Medulla oblongata (tissue), 1 donor: ENCODE data around the gene SH3BP5L.

Experiments
- DNase-seq: peaks from one replicate; pipeline ENCODE4 v3.0.0-alpha.2; 2015; ENCODE audit errors: extremely low spot score

The SH3BP5L gene

GRCh38 chr1:248825573-248825908 is 174 bp downstream of the SH3BP5L start:
- no peak for DNase-seq

DNA sequence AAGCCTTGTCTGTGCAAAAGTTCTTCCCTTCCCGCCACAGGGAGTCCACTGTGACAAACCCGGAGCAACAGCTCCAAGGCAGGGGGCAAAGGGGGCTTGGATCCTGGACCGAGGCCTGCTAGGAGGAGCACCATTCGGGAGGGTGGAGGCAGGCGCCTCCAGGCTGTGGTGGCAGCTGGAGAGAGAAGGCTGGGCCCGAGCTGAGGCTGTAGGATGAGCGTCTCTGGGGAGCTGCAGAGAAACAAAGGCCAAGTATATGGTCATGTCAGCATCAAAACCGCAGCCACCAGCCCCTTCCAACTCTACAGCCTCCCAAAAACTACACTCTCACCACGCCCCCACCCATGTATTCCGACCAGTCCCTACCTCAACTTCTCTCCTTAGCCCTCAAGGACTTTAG is 579 bp downstream of the SH3BP5L start:
- no peak for DNase-seq

DNA sequence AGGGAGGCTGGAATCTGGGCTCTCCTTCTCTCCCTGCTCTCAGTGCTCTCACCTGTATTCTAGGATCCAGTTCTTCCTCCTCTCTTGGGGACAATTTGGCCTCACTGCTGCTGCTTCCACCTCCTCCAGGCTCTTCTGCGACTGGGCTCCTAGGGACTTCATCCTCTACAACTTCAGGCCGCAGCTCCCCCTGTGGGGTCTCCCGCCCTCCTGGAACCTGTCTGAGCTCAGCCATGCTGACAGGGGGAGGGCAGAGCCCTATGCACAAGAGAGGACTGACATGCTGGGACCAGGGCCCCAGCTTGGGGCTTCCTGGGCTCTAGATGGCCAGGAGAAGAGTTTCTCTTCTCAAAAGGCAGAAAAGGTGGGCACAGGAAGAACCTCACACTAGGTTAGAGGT is 1.0 kb downstream of the SH3BP5L start:
- no peak for DNase-seq

DNA sequence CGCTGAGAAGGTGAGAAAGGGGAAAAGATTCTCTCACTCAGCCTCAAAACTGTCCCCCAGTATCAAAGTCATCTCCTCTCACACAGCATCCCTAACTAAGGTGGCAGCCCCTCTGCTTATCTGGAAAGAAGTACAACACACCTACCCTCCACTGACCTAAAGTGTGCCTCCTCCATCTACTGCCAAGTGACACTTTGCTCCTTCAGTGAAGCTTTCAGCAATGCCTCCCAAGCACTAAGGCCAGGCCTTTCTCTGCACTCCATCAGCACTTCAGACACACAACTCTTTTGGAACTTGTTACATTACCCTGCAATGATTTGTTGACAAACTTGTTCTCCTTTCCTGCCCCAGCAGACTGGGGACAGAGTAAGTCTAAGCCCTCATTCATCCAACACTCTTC is 1.4 kb downstream of the SH3BP5L start:
- no peak for DNase-seq

DNA sequence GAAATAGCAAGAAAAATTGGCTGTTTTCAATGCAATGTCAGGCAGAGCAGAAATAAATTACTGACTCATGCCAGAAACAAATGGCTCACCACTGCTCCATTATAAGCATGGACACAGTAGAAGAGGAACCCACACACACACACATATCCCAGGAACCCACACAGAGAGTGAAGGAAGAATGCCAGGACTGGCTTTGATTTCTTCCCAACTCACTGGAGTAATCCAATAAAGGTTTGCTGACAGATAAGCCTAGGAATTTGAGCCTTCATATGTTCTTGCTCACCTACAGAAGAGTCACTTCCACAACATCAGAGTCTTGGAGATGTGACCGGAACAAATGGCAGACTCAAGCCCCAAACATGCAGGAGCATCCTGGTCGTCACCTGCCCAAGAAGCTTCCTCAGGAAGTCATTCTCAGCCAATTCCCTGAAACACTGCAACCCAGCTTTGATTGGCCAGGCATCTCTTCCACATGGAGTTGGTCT is 2.2 kb downstream of the SH3BP5L start:
- DNase-seq: no peak

DNA sequence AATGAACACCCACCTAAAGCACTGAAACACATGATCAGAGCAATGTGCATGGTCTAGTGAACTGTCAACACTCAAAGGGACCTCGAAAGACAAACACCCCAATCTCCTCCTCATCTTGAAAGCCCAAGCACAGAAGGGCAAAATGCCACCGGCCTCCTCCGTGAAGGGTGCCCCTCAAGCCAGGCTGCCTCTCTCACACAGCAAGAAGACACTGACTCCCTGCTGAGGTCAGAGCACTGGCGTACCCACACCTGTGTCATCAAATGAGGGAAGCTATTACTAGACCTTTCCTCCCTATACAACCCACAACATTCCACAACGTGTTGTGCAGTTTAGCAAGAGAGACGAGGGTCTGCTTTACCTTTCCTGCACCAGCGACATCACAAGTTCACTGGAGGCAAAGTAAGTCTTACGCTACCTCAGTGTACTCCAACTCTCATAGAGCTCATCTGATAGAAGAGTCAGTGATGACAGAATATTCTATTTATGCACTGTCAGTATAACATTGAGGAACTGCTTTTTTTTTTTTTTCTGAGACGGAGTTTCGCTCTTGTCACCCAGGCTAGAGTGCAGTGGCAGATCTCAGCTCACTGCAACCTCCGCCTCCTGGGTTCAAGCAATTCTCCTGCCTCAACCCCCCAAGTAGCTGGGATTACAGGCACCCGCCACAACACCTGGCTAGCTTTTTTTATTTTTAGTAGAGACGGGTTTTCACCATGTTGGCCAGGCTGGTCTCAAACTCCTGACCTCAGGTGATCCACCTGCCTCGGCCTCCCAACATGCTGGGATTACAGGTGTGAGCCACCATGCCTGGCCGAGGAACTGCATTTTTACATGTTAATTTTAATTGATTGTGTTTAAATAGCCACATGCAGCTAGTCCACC is 3.3 kb downstream of the SH3BP5L start:
- no peak for DNase-seq

DNA sequence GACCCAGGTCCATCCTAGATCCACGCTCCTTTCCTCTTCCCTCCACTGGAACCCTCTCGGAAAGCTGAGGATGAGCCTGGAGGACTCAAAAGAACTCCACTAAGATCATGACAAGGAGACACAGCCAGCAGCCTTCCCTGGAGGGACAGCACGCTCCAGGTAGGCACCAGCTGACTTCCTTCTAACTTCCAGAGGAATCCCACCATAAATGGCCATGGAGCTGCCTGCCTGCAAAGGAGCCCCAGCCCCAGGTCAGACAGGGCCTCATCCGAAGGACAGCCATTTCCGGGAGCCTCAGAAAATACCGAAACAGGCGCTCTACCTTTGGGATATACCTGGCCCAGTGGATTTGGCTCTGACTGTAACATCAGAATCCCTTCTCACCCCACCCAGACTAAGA is 4.1 kb downstream of the SH3BP5L start:
- DNase-seq: no peak

DNA sequence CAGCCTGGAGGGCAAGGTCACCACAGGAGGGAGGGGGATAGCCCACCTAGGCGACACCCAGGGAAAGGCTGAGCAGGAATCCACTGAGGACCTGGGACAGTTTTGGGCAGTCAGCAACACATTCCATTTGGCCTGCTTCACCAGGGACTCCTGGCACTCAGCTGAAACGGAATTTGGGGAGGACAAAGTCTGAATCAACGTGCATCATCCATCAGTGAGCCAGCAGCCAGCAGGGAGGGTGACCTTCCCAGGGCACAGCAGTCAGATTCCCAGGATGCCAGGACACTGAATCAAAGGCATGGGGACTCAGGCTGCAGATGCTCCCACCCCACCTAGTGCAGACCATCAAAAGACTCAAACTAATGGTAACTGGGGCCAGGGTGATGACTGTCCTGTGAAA is 4.6 kb downstream of the SH3BP5L start:
- no peak for DNase-seq

- DNase-seq: no peak
These were observed 5.6 kb downstream of the SH3BP5L start for GRCh38 chr1:248820041-248820585.

DNA sequence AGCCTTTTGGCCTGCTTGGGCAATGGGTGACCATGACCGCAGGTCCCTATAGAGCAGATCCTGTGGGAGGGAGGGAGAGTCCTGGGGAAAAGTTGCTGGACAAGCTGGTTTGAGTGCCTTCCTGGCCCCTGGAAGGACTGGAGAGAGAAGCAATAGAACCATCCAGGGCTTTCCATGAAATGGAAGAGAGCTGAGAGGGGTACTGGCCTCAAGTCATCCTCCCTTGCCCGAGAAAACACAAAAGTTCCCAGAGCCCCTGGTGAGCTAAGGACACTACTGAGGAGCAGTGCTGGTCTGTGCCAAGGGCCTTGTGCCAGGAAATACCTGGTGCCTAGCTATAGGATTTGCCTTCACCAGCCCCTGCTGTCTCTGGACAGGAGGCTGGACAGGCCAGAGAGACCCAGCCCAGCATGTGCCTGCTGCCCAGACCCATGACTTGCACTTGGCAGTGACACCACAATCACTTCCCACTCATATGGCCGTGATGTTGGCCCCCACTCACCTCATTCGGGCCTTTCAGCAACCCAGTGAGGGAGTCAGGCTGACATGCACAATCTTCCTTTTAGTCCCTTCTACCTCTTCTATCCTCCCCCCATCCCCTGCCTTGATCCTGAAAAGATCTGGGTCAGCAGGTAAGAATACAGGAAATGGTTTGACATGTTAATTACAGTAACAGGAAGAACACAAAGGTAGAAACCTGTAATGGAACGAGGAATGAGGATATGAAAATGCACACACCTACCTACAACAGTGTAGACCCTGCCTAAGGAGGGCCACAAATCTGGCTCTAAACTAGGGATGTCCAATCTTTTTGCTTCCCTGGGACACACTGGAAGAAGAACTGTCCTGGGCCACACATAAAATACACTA is 7.0 kb downstream of the SH3BP5L start:
- DNase-seq: no peak

DNA sequence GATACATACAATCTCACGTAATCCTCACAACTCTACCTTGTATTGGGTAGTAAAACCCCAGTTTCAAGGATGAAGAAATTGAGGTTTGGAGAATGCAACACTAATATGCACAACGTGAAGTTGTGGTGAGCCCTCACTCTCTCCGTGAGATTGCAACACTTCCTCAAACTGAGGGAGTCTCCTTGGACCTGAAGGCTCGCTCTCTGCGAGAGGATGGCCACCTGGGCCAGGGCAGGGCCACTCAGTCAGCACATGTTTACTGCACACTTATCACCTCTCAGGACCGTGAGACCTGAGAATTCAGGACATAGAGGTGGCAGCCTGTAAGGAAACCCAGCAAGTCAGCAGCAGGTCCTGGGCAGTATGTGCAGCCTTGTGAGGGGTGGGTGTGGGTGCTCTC is 8.7 kb downstream of the SH3BP5L start:
- no peak for DNase-seq

DNA sequence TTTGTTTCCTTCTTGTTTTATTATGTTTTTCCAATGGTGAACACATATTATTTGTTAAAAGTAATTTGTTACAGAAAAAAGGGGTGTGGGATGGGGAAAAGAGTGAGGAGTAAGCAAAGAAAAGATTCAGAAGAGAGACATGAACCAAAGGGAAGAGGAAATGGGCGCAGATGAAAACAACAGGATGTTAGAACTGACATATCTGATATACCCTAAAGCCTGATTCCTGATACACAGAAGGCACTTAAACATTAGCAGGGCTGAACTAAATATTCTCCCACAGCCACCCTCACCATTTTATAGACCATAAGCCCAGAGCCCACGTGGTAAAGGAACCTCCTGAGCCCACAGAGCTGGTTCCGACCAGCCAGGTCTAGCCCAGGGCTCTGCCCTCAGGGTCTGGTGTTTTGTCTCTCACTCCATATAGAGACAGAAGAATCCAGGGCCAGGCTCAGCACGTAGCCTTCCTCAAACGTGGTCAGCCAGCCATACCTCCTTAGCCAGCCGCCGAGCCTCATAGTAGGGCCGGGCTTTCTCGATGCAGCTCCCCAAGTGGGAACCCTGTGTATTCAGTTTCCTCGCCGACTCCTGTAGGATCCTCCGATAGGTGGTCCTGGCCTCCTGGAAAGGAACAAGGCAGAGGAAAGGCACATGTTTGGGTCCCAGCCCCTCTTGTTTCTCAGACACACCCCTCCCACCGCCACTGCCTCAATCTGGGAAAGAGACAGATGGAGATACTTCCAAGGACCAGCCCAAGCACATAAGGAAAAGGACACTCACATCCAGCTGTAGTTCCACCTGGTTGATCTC is 9.5 kb downstream of the SH3BP5L start:
- DNase-seq: no peak

DNA sequence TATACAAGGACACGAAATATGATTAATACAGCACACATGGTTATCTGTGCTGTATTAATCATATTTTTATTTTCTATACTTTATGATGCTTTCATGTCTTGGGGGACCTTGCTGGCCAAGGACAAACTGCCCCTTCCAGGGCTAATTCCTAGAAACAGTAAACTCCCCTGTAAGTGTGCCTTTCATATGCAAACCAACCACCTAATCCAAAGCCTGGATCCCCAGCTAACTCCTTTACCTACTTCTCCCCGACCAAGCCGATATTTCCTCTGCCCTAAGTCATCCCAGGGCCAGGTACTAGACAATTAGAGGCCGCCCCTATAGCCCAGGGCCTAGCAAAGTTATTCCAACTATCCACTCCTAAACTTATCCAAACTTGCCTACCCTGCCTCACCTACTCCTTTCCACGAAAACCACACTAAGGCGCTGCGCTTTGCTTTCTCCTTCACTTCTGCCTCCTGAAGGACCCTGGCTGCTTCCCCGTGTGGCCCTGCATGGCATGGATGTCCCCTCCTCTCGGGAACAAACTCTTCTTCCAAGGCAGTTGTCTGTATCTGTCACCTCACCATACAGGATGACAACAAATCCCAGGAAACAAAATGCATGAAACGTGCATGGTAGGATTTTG is 10.2 kb downstream of the SH3BP5L start:
- no peak for DNase-seq

DNA sequence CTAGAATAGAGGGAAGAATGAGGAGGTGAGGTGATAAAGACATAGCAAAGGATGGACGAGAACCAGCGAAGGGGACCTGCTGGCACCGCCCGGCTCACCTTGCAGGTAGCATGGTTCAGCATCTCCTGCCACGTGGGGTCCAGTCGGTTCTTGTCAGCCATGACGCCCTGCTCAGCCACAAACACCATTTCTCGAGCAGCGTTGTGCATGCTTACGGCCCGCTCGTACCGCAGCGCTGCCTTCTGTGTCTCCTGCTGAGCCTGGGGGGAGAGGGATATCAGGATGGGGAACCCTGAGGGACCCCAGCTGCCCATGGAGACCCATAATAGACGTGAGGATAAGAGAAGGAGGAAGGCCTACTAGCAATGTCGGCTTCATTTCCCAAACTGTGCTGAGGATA is 11.4 kb downstream of the SH3BP5L start:
- no peak for DNase-seq

DNA sequence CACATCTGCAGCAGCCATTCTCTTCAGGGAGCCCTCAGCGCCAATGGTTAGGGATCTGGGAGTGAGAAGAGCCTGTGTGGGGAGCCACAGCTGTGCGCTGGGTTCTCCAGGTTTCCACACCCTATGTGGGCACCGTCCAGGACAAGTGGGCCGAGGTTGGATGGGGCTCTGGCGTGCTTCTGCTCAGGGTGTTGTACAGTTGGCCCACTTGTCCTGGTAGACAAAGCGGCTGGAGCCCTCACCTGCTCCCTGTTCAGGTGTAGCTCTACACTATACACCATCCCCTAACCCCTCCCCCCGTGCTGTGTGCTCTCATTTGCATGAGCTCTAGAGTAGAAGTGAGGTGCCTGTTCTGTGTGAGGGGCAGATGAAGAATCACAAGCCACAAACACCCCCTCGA is 12.2 kb downstream of the SH3BP5L start:
- DNase-seq: no peak

- no peak for DNase-seq
These were observed 12.8 kb downstream of the SH3BP5L start for GRCh38 chr1:248812736-248813425.

DNA sequence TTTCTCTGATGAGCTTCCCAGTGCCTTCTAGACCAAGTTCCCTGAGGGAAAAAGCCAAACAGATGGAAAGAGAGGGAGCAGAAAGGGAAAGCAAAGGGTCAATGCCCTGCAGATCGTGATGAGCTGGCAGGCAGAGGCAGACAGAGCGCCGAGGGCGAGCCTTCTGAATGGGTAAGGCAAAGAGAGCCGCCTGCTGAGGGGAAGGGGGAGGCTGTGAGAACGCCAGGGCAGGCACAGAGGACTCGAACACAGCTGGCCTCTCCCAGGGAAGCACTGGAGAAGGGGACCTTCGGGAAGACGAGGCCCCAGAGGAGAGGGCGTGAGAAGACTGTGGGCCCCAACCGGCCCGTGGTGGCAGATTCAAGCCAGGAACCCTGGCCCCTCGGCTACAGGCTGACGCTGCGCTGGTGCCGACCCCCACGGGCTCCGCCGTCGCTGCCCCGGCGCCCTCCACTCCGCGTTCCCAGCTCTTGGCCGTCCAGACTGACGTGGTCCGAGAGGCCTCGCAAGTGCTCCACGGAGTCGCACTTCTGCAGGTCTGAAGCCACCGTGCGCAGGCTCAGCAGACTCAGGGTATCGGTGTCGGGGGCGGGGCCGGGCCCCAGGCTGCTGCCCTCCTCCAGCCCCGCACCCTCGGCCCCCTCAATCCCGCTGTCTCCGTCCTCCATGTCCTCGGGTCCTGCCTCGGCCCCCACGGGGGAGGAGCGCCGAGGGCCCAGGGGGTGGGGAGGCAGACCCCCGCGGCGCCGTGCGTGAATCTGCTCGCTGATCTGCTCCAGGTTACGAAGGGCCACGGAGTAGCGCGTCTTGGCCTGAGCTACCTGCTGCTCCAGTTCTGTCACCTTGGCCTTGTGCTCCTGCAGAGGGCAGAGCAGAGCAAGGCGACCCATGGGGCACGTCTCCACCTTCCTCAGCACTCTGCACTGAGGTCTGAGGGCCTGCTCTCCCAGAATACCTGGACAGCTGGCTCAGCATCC is 13.9 kb downstream of the SH3BP5L start:
- no peak for DNase-seq

DNA sequence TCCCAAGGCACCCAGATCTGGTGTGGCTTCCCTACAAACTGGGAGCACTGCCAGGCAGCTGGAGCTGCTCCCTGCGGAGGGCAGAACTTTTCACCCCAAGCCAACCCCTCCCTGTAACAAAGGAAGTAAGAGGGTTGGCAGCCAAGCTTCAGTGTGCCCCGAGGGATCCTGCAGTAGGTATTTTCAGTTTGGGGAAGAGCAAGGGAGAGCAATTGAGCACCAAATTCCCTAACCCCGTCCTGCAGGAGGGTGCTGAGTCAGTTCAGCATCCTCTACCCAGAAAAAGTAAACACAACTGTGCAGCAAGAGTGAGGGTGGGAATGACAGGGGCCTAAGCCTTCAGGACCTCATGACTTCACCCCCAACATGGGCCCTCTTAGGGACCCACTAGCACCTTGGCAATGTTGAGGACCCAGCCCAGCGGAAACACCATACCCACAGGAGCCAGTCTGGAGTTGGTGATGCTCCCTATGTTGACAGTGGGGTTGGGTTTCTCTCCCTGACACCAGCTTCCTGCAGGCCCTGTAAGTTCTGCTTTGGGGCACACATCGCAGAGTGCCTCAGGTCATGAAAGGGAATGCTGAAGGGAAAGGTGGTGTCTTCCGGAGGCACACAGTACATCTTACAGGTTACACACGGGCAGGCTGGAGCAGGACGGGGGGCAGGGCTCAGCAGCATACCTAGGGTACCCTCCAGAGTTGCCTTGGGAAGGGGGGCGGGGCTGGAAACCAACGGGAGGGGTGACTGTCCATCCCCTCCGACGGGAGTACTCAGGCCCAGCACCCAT is 14.8 kb downstream of the SH3BP5L start:
- no peak for DNase-seq
